ENCODE measurements around the gene TRIM2. TPM values are rescaled to one million over a fixed set of nuclear protein-coding genes. Genes with fewer than 3 reads are reported as not detected.

TRIM2 gene
- total RNA-seq, 1 donor from 2014 or later, result 9.9 TPM

- no peak for DNase-seq (ENCODE audit: extremely low read depth, low read depth, low spot score)
Measured at GRCh38 chr4:153324046-153324445, 119.8 kb downstream of the TRIM2 start.

GRCh38 chr4:153325558-153325957 is 121.3 kb downstream of the TRIM2 start:
- DNase-seq (ENCODE audit: extremely low read depth, low read depth, low spot score), result no peak

GRCh38 chr4:153326513-153326912 is 122.3 kb downstream of the TRIM2 start:
- no peak for DNase-seq (ENCODE audit: extremely low read depth, low read depth, low spot score)

GRCh38 chr4:153327247-153327646 is 123.0 kb downstream of the TRIM2 start:
- no peak for DNase-seq (ENCODE audit: extremely low read depth, low read depth, low spot score)

- DNase-seq (ENCODE audit: extremely low read depth, low read depth, low spot score), result no peak
Measured at GRCh38 chr4:153332936-153333335, 128.7 kb downstream of the TRIM2 start.

- no peak for DNase-seq (ENCODE audit: extremely low read depth, low read depth, low spot score)
Measured at GRCh38 chr4:153333874-153334273, 129.6 kb downstream of the TRIM2 start.

- DNase-seq (ENCODE audit: extremely low read depth, low read depth, low spot score), result no peak
Measured at GRCh38 chr4:153335665-153336064, 131.4 kb downstream of the TRIM2 start.

- no peak for DNase-seq (ENCODE audit: extremely low read depth, low read depth, low spot score)
Measured at GRCh38 chr4:153337686-153338085, 133.4 kb downstream of the TRIM2 start.

GRCh38 chr4:153341575-153342090 is 137.4 kb downstream of the TRIM2 start:
- DNase-seq (ENCODE audit: extremely low read depth, low read depth, low spot score), result no peak

GRCh38 chr4:153342751-153343552 is 138.7 kb downstream of the TRIM2 start:
- no peak for DNase-seq (ENCODE audit: extremely low read depth, low read depth, low spot score)

GRCh38 chr4:153344131-153345011 is 140.1 kb downstream of the TRIM2 start, which contains the start of gene MND1:
Gene MND1 (plus strand): TSS chr4:153344688. CDS start chr4:153344738, 50 bp downstream.
- no peak for DNase-seq (ENCODE audit: extremely low read depth, low read depth, low spot score)

- no peak for DNase-seq (ENCODE audit: extremely low read depth, low read depth, low spot score)
Measured at GRCh38 chr4:153345012-153345981, 141.1 kb downstream of the TRIM2 start.

GRCh38 chr4:153346031-153346430 is 141.8 kb downstream of the TRIM2 start:
- DNase-seq (ENCODE audit: extremely low read depth, low read depth, low spot score), result no peak

- no peak for DNase-seq (ENCODE audit: extremely low read depth, low read depth, low spot score)
Measured at GRCh38 chr4:153346563-153346962, 142.3 kb downstream of the TRIM2 start.

GRCh38 chr4:153347117-153347516 is 142.9 kb downstream of the TRIM2 start:
- DNase-seq (ENCODE audit: extremely low read depth, low read depth, low spot score), result no peak

- no peak for DNase-seq (ENCODE audit: extremely low read depth, low read depth, low spot score)
Measured at GRCh38 chr4:153348006-153348405, 143.8 kb downstream of the TRIM2 start.

- no peak for DNase-seq (ENCODE audit: extremely low read depth, low read depth, low spot score)
Measured at GRCh38 chr4:153349206-153349805, 145.1 kb downstream of the TRIM2 start.

GRCh38 chr4:153362184-153362583 is 157.9 kb downstream of the TRIM2 start:
- no peak for DNase-seq (ENCODE audit: extremely low read depth, low read depth, low spot score)

- no peak for DNase-seq (ENCODE audit: extremely low read depth, low read depth, low spot score)
Measured at GRCh38 chr4:153364061-153364460, 159.8 kb downstream of the TRIM2 start.

- no peak for DNase-seq (ENCODE audit: extremely low read depth, low read depth, low spot score)
Measured at GRCh38 chr4:153365003-153365402, 160.8 kb downstream of the TRIM2 start.
